GM18907 (cell line): ENCODE measurements around the gene MBD3.
"Not testable (repeated sequence)": the region's sequence is repeated elsewhere in the genome, so short reads cannot be mapped to it uniquely, and the experiment has no call there.

Experiments used
- ATAC-seq: cut with Tn5 transposase; IDR thresholded peaks from one replicate; pipeline ENCODE4 v1.9.1; 2021; ENCODE audit warnings: mild to moderate bottlenecking, moderate library complexity; ENCODE audit not compliant: unreplicated experiment

Gene MBD3, protein sequence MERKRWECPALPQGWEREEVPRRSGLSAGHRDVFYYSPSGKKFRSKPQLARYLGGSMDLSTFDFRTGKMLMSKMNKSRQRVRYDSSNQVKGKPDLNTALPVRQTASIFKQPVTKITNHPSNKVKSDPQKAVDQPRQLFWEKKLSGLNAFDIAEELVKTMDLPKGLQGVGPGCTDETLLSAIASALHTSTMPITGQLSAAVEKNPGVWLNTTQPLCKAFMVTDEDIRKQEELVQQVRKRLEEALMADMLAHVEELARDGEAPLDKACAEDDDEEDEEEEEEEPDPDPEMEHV

DNA sequence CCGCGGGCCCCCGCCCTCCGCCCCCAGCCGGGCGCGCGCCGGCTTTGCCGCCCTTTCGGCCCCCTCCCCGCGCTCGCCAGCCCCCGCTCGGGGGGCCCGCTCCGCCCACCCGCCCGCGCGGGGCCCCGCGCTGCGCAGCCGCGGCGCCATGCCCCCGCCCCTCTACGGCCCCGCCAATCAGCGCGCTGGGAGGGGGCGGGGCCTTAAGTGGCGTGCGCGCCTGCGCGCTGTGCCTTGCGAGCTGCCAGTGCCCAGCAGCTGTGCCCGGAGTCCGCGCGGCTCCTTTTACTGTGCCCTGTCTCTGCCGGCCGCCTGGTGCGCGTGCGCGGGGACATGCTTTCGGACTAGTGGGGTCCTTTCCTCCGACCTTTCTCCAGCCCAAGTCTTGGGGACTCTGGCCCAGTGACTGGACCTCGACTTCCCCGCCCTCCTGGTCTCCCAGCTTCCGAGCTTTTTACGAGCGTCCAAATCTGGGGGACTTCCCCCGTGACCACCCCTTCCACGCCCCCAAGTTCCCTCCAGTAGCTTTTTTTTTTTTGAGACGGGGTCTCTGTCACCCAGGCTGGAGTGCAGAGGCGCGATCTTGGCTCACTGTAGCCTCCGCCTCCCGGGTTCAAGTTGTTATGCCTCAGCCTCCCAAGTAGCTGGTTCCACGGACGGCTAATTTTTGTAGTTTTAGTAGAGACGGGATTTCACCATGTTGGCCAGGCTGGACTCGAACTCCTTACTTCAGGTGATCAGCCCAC is at the start of gene MBD3:
TSS of gene MBD3 (minus strand) at position 111 of the 746 bp plus-strand sequence. CDS start 234 bp downstream, outside the sequence.
- ATAC-seq: peak; percentile 58

DNA sequence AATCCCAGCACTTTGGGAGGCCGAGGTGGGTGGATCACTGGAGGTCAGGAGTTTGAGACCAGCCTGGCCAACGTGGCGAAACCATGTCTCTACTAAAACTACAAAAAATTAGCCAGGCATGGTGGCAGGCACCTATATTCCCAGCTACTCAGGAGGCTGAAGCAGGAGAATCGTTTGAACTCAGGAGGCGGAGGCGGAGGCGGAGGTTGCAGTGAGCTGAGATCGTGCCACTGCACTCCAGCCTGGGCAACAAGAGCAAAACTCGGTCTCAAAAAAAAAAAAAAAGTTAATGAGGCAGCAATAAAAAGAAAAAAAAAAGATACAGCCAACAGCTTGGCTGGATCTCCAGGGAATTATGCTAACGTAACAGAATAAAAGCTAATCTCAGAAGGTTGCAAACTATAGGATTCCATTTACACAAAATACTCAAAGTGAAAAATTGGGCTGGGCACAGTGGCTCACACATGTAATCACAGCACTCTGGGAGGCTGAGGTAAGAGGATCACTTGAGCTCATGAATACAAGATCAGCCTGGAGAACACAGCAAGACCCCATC is 48.3 kb upstream of the MBD3 start:
- not testable (repeated sequence) for ATAC-seq

DNA sequence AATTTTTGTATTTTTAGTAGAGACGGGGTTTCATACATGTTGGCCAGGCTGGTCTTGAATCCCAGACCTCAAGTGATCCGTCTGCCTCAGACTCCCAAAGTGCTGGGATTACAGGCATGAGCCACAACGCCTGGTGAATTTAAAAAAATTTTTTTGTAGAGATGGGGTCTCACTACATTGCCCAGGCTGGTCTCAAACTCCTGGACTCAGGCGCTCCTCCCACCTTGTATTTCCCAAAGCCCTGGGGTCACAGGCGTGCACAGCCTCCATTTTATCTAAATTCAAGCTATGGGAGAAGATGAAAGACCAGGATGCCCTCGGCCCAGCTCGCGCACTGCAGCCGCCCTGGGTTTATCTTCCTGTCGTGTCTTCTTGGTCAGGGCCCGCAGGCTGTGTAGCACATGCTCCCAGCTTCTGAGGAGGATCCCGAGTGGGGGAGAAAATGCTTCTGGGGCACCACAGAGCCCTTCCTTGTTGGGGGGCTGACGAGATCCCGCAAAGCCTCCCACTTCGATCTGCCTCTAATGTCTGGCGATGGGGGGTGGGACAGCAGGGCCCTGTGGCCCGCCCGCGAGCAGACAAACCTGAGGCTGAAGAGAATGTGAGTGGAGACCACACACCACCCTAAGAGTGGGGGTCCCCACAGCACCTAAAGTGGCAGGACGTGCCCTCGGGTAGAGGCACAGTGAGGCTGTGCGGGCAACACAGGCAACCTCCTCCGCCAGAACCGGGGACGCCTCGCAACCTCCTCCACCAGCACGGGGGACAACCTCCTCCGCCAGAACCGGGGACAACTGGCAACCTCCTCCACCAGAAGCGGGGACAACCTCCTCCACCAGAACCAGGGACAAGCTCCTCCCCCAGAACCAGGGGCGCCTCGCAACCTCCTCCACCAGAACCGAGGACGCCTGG is 43.9 kb upstream of the MBD3 start:
- no peak for ATAC-seq

- no peak for ATAC-seq
These were observed 42.2 kb upstream of the MBD3 start for GRCh38 chr19:1634938-1635243.

DNA sequence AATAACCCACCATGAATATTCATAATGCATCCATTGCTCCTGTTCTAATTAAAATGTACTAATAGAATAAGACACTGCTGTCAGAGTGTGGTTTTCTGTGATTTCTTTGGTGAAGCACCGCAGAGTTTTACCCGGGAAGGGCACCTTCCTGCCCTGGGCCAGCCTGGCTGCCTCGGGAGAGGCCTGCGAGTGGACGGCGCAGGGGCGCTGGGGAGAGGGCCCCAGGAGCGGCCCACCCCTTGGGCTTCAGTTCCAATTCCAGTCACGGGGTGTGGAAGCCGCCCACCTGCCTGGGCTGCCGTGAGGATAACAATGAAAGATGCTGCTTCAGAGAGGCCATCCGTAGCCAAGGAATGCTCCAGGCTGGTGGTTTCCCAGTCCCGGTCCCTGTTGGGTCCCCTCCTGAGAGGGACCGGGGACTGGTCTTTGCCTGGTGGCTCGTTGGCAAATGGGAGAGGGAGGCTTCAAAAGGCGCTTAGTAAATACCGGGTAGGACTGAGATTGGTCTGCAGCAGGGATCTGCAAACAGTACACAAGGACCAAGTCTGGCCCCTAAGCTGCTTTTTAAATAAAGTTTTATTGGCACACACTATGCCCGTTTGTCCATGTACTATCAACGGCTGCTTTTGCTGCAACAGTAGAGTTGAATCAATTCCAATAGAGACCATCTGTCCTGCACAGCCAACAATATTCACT is 41.7 kb upstream of the MBD3 start:
- ATAC-seq: no peak

DNA sequence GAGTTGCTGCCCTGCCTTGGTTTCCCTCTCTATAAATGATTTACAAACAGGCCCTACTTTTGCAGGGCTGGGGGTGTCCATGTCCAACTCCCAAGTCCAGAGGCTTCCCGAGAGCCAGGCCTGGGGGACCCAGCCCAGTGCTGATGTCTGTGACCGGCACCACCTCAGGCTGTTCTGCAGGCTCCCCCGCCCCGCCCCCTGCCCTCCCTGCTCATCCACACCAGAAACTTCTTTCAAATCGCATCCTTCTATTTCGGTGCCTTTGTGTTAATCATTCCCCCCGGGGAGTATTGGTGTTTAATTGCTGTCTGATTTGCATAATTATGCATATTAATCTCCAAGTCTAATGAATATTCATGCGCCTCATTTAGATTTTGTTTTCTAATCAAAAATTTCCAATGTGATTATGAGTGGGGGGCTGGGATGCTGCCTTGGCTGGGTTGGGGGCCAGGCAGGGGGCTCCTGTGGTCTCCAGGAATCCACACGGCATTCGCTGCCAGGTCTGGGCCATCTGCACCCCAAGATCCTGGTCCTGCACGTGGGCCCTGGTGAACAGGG is 40.7 kb upstream of the MBD3 start:
- ATAC-seq: no peak

- no peak for ATAC-seq
These were observed 40.0 kb upstream of the MBD3 start for GRCh38 chr19:1632462-1633268.

DNA sequence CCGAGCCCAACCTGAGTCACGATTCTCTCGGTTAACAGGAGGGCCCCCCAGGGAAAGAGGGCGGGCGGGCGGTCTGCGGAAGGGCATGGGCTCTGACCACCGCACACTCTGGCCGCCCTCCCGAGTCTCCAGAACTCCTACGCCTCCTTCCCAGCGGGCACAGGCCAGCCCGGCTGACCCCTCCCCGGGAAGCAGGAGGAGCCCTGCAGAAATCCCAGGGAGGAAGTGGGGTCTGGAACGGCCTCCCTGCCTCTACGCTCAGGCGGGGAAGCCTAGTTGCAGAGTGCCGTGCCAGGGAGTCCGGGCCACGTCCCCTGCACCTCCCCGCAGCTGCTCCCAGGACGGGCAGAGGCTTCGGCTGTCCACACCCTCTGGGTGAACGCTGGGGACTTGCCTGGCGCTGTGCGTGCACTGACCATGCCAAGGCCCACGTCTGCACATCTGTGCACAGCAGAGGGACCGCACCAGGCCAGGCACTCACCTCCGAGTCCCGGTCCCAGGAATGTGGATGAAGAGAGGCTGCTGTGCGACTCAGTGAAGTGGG is 39.0 kb upstream of the MBD3 start:
- ATAC-seq: no peak

- no peak for ATAC-seq
These were observed 38.1 kb upstream of the MBD3 start for GRCh38 chr19:1630811-1631210.

- no peak for ATAC-seq
These were observed 37.3 kb upstream of the MBD3 start for GRCh38 chr19:1630012-1630411.

- ATAC-seq: no peak
These were observed 36.7 kb upstream of the MBD3 start for GRCh38 chr19:1629256-1629808.

GRCh38 chr19:1627194-1627593 is 34.5 kb upstream of the MBD3 start:
- no peak for ATAC-seq

- ATAC-seq: no peak
These were observed 33.8 kb upstream of the MBD3 start for GRCh38 chr19:1626417-1627010.

DNA sequence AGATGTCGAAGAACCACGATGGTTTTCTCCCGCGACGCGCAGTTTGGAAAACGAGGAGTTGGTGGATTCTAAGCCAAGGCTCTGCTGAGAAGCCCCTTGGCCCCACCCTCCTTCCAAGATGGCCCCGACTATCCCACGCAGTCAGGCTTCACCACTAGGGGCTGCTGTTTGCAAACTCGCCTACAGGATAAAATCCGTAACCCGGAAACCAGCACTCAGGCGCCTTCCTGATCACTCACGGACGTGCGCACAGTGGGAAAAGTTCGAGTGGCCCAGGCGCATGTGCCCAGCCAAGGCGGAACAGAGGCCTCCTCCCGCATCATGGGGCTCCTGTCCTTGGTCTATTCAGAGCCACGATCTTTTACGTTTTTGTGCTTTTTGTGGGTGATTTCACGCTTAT is 31.8 kb upstream of the MBD3 start:
- no peak for ATAC-seq

DNA sequence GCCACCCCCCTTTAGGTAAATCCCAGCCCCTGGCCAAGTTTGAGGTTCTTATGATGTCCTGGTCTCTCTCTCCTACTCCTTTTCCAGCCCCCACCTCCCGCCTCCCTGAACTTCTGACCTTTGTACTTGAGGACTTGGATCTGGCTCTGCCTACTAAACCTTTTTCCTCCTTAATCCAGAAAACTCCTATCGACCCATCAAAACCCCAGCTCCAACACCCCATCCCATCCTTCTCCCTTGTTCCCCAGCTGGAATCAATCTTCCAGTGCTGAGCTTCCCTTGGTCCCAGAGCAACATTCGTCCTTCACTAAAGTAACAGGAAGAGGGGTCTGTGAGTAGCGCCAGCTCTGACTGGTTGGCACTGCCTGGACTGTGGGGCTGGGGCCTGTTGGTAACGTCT is 29.9 kb upstream of the MBD3 start:
- no peak for ATAC-seq

DNA sequence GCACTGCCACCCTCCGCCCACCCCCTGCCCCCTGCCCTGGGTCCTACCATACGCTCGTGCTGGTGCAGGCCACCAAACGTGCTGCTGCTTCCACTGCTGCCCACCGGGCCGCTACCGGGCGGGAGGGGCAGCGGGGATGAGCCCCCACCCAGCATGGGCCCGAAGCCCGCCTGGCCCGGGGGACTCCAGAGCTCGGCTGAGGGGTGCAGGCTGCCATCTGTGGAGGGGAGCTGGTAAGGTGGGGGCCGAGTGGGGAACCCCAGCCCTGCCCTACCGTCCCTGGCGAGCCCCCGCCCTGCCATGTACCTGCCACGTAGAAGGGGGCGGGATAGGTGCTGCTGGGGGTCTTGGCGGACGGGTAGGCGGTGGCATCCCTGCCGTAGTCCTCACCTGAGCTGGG is 29.3 kb upstream of the MBD3 start:
- ATAC-seq: no peak

GRCh38 chr19:1621574-1621973 is 28.9 kb upstream of the MBD3 start:
- ATAC-seq: no peak

DNA sequence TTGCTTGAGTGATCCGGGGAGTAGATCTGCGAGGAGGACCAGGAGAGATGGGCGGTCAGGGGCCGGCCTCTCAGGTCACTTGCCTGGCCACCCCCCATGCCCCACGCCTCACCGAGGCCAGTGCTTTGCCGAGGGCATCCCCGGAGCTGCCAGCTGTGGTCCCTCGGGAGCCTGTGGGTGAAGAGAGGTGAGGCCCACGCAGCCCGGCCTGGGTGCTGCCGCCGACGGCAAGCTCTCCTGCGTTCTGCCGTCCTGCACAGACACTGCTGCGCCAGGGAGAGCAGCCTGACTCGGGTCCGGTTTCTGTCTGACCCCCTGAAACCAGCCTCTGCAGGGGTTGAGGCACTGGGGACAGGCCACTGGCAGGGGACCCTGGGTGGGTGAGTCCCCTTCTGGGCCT is 28.4 kb upstream of the MBD3 start:
- ATAC-seq: no peak

DNA sequence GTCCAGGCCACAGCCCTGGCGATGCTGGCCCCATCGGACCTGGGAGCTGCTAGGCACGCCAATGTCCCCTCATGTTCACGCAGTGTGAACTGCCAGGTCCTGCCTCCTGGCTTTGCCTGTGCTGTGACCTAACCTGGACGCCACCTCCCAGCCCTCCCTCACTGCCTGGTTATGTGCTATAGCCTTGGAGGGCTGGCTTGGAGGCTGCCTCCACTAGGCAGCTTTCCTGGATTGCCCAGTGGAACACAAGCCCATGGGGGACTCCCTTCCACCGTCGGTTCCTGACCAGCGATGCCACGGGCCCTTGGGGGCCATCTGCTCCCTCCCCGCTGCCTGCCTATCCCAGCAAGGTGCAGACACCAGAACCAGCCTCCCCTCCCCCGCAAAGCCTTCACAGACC is 27.8 kb upstream of the MBD3 start:
- no peak for ATAC-seq
